DND-41 (cell line): Measurements from ENCODE around the gene CCDC121.
"Not testable (repeated sequence)": the region's sequence is repeated elsewhere in the genome, so short reads cannot be mapped to it uniquely, and the experiment has no call there.

ENCODE experiments used
- ATAC-seq: fragments of 200-7000 bp; cut with Tn5 transposase; 3 replicates; pipeline ENCODE4 v1.9.1; 2021; ENCODE audit warnings: low read depth; ENCODE audit not compliant: insufficient read depth
- DNase-seq: peaks from one replicate; pipeline ENCODE4 v3.0.0-alpha.2; 2020
- H2AFZ ChIP-seq: 2 replicates; pipeline ENCODE4 v1.6.0; 2012; ENCODE audit warnings: low read depth, low read length
- H3K27ac ChIP-seq: 2 replicates; pipeline ENCODE4 v1.5.1; 2012; ENCODE audit warnings: low read length, inconsistent platforms
- H3K27me3 ChIP-seq: fragments of 200-600 bp; sonication (generic); 2 replicates; pipeline ENCODE4 v1.6.0; 2012; ENCODE audit warnings: low read length, mild to moderate bottlenecking, inconsistent platforms; ENCODE audit not compliant: insufficient read depth, poor library complexity
- H3K36me3 ChIP-seq: 2 replicates; pipeline ENCODE4 v1.5.1; 2012; ENCODE audit warnings: low read length, inconsistent platforms; ENCODE audit not compliant: insufficient read depth
- H3K4me1 ChIP-seq: 2 replicates; pipeline ENCODE4 v1.5.1; 2012; ENCODE audit warnings: mild to moderate bottlenecking, low read length; ENCODE audit not compliant: insufficient read depth
- H3K4me2 ChIP-seq: 2 replicates; pipeline ENCODE4 v1.6.0; 2012; ENCODE audit warnings: mild to moderate bottlenecking, moderate library complexity, low read length, inconsistent platforms; ENCODE audit not compliant: insufficient read depth
- H3K4me3 ChIP-seq, 2 experiments: fragments of 200-600 bp in 1 of 2; shearing (Covaris generic) in 1 of 2; 2 replicates each; pipeline ENCODE4 v1.5.1; 2012 to 2016; ENCODE audit warnings: inconsistent platforms in 2 of 2, low read length in 2 of 2, mild to moderate bottlenecking in 2 of 2, low read depth in 1 of 2, moderate library complexity in 1 of 2
- H3K79me2 ChIP-seq: 2 replicates; pipeline ENCODE4 v1.6.0; 2012; ENCODE audit warnings: low read length, inconsistent platforms; ENCODE audit not compliant: insufficient read depth
- H3K9ac ChIP-seq: 2 replicates; pipeline ENCODE4 v1.6.0; 2012; ENCODE audit warnings: low read depth, mild to moderate bottlenecking, inconsistent platforms, low read length, moderate library complexity
- H3K9me3 ChIP-seq: 2 replicates; pipeline ENCODE4 v1.5.1; 2012; ENCODE audit warnings: low read length, moderate library complexity, mild to moderate bottlenecking, inconsistent platforms; ENCODE audit not compliant: insufficient read depth, severe bottlenecking
- H4K20me1 ChIP-seq: 2 replicates; pipeline ENCODE4 v1.6.0; 2012; ENCODE audit warnings: low read length; ENCODE audit not compliant: insufficient read depth
- EZH2 ChIP-seq: IDR thresholded peaks from 3 replicates; pipeline ENCODE4 v1.6.1; 2012; ENCODE audit warnings: borderline replicate concordance, low read depth, mild to moderate bottlenecking, moderate library complexity, low read length, inconsistent platforms; ENCODE audit not compliant: severe bottlenecking
- TF ChIP-seq, protein P1 (sequence below): IDR thresholded peaks from 2 replicates; pipeline ENCODE4 v1.5.1; 2012; ENCODE audit warnings: borderline replicate concordance, low read length, moderate library complexity, mild to moderate bottlenecking; ENCODE audit not compliant: poor library complexity, severe bottlenecking; ENCODE audit errors: extremely low read depth

The CCDC121 gene

DNA sequence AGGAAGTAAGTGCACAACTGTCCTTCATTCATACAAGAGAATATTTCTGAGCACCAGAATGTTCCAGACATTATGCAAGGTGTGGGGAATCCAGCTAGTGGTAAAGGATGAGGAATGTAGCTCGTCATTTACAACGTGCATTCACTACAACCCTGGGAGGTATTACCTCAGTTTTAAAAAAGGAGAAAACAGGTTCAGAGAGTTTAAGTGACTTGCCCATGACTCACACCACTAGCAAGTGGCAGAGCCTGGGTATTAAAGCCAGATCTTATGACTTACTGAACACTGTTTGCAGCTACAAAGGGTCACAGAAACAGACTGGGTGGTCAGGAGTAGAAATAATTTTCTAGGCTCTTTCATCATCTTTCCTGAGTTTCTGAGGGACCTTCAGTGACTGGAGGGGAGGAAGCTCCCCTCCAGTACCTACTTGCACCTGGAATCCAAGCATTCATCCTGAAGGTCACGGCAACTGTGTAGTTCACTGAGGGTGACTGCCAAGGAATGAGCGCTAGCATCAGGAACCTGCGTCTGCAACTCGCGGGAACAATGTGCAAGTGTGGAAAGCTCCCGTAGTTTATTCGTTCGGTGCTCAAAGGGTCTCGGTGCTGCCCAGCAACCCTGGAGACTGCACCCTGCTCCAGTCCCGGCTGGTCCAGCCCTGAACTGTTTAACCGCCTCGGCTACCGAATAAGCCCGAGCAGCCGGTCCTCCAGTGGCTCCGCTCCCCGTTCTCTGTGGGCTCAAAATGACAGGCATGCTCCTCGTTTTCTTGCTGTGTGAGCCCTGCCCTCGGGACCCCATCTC lies 647 bp downstream of the CCDC121 start:
- ATAC-seq (no peak; the same call in 2 of the 3 replicates), DNase-seq (no peak)
- Histone ChIP-seq H3K4me3 (peak overlapping the region; percentile 57 to 85; a peak in 3 of 4 replicates), H3K9ac (peak overlapping the region; percentile 68), H2AFZ (peak overlapping the region; percentile 98), H3K27me3 (no peaks in the 10 kb centered on the region), H3K4me1 (peaks cover 46% of the 10 kb centered on the region), H3K79me2 (peaks cover 28% of the 10 kb centered on the region), H4K20me1 (no peaks in the 10 kb centered on the region), H3K36me3 (peaks cover 27% of the 10 kb centered on the region), H3K27ac (peak overlapping the region; percentile 86), H3K9me3 (no peaks in the 10 kb centered on the region), H3K4me2 (peak overlapping the region; percentile 73)
- no peak for TF ChIP-seq EZH2
- TF ChIP-seq, protein P1, sequence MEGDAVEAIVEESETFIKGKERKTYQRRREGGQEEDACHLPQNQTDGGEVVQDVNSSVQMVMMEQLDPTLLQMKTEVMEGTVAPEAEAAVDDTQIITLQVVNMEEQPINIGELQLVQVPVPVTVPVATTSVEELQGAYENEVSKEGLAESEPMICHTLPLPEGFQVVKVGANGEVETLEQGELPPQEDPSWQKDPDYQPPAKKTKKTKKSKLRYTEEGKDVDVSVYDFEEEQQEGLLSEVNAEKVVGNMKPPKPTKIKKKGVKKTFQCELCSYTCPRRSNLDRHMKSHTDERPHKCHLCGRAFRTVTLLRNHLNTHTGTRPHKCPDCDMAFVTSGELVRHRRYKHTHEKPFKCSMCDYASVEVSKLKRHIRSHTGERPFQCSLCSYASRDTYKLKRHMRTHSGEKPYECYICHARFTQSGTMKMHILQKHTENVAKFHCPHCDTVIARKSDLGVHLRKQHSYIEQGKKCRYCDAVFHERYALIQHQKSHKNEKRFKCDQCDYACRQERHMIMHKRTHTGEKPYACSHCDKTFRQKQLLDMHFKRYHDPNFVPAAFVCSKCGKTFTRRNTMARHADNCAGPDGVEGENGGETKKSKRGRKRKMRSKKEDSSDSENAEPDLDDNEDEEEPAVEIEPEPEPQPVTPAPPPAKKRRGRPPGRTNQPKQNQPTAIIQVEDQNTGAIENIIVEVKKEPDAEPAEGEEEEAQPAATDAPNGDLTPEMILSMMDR: no peak

DNA sequence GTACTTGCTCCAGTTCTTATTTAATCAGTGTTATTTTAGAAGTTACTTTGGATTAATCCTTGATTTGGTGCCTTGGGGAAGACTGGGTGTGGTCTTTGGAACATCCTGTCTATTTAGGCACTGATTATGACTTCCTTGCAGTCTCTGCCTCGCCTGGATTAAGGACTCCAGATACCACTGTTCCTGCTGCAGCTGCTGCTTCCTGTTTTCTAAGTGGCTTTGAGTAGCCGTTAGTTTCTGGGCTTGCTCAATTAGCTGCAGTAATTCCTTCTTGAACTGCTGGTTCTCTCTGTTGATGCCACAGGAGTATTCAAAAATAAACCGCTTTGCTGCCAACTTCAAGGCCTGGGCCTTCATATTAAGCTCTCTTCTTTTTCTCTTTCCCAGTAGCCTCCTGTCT lies 1.9 kb downstream of the CCDC121 start:
- DNase-seq: peak; percentile 35
- peak overlapping the region; percentile 86 for H3K27ac ChIP-seq
- H3K4me3 ChIP-seq, H4K20me1 ChIP-seq, H2AFZ ChIP-seq, H3K27me3 ChIP-seq, H3K9me3 ChIP-seq: not testable (repeated sequence)
- H3K36me3 ChIP-seq: peaks cover 24% of the 10 kb centered on the region
- H3K79me2 ChIP-seq: peaks cover 26% of the 10 kb centered on the region
- H3K4me2 ChIP-seq: peak overlapping the region; percentile 73
- H3K9ac ChIP-seq: peak overlapping the region; percentile 68
- H3K4me1 ChIP-seq: peaks cover 46% of the 10 kb centered on the region
- peak; percentile 21; the same call in 2 of the 3 replicates for ATAC-seq

DNA sequence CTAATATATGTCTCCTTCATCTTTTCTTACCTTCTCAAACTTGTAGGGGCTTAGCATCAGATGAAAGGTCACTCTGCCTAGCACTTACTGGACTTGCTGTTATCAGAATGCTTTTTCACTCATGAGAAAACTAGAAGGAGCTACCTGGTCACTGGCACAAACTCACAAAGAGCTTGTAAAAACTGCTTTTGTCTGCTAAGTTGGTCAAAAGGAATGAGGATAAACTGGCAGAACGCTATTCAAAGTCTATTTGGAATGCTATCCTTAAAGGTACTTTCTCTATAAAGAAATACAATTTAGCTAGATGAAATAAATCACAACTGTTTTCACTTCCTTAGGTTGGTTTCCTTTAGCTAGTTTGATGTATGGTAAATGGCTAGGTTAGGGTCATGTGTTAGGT lies 2.5 kb downstream of the CCDC121 start:
- Histone ChIP-seq H3K4me1 (peaks cover 46% of the 10 kb centered on the region), H3K36me3 (peaks cover 25% of the 10 kb centered on the region), H3K27ac (peak overlapping the region; percentile 60; the same call in 1 of the 2 replicates), H3K79me2 (peaks cover 22% of the 10 kb centered on the region)
- not testable (repeated sequence) for H3K4me2 ChIP-seq, H3K9ac ChIP-seq, H3K9me3 ChIP-seq, H4K20me1 ChIP-seq, ATAC-seq, H3K4me3 ChIP-seq, H3K27me3 ChIP-seq, H2AFZ ChIP-seq, DNase-seq

DNA sequence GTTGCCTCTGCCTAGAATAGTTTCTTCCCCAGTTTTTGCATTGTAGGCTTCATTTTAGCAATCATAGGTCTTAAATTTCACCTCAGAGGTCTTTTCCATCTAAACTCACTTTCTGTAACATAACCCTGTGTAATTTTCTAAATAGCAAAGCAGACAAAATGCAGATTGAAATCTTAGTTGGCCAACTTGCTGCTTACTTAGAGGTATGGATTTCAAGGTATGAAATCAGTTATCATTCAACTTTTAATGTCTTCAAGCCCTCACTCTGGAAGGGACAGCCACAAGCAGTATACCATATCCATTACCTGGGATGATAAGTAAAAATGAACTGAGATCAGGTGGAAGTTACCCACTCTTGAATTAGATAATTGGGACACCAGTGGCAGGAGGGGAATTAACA lies 3.9 kb downstream of the CCDC121 start:
- Histone ChIP-seq H3K79me2 (peaks cover 15% of the 10 kb centered on the region), H3K4me2 (no peak overlapping the region), H2AFZ (no peak overlapping the region), H4K20me1 (no peaks in the 10 kb centered on the region), H3K9ac (no peak overlapping the region), H3K9me3 (no peaks in the 10 kb centered on the region), H3K27ac (no peak overlapping the region), H3K36me3 (peaks cover 25% of the 10 kb centered on the region; the same call in 1 of the 2 replicates), H3K4me1 (peaks cover 33% of the 10 kb centered on the region), H3K27me3 (no peaks in the 10 kb centered on the region), H3K4me3 (no peak overlapping the region)
- no peak for TF ChIP-seq EZH2
- TF ChIP-seq, protein P1: no peak
- no peak for DNase-seq
- ATAC-seq: no peak
